ENCODE results near the gene YARS1.
A peak's percentile ranks its signal among the peaks of the same experiment; 100 is the strongest.

The YARS1 gene

GRCh38 chr1:32741059-32741412 is 76.1 kb downstream of the YARS1 start:
- Histone ChIP-seq H3K9me3 (replicated peaks; ENCODE audit: insufficient read depth, low read length) (no peaks in the 10 kb centered on the region), H3K9me2 (replicated peaks; ENCODE audit: insufficient read depth, low read length) (no peaks in the 10 kb centered on the region), H4K20me1 (ENCODE audit: insufficient read depth, low read length) (no peaks in the 10 kb centered on the region), H3K27me3 (replicated peaks; ENCODE audit: insufficient read depth, low read length) (no peaks in the 10 kb centered on the region), H3K27ac (ENCODE audit: low read length) (no peak overlapping the region), H3K9ac (ENCODE audit: low read length) (peak overlapping the region; percentile 62; the same call in 1 of the 2 replicates), H3K36me3 (replicated peaks; ENCODE audit: insufficient read depth, low read length) (no peaks in the 10 kb centered on the region), H3K4me2 (ENCODE audit: low read depth, low read length) (peak overlapping the region; percentile 58), H2AFZ (ENCODE audit: low read length) (peak overlapping the region; percentile 68), H3K79me2 (ENCODE audit: low read length) (peaks cover 10% of the 10 kb centered on the region), H3F3A (ENCODE audit: insufficient read depth, low read length) (peaks cover 4% of the 10 kb centered on the region; the same call in 1 of the 2 replicates), H3K4me3 (ENCODE audit: low read length) (peak overlapping the region; percentile 77), H3K4me1 (ENCODE audit: low read length) (peaks cover 3% of the 10 kb centered on the region; the same call in 1 of the 2 replicates)
- TF ChIP-seq EZH2phosphoT487 (IDR thresholded peaks at IDR 0.05; ENCODE audit: low read length) (no peak), CTCF (IDR thresholded peaks at IDR 0.05; ENCODE audit: low read length) (no peak), EZH2 (optimal IDR thresholded peaks at IDR 0.05; ENCODE audit: low read depth, low read length) (no peak)
- DNase-seq, result no peak

GRCh38 chr1:32736812-32737791 is 80.1 kb downstream of the YARS1 start:
- Histone ChIP-seq H3K79me2 (ENCODE audit: low read length) (peaks cover 2% of the 10 kb centered on the region), H3K27ac (ENCODE audit: low read length) (no peak overlapping the region), H3F3A (ENCODE audit: insufficient read depth, low read length) (no peaks in the 10 kb centered on the region), H3K4me2 (ENCODE audit: low read depth, low read length) (no peak overlapping the region), H3K27me3 (replicated peaks; ENCODE audit: insufficient read depth, low read length) (no peaks in the 10 kb centered on the region), H3K4me3 (ENCODE audit: low read length) (no peak overlapping the region), H2AFZ (ENCODE audit: low read length) (no peak overlapping the region), H3K4me1 (ENCODE audit: low read length) (no peaks in the 10 kb centered on the region; the same call in 1 of the 2 replicates), H3K36me3 (replicated peaks; ENCODE audit: insufficient read depth, low read length) (no peaks in the 10 kb centered on the region), H3K9me3 (replicated peaks; ENCODE audit: insufficient read depth, low read length) (no peaks in the 10 kb centered on the region), H3K9ac (ENCODE audit: low read length) (no peak overlapping the region), H4K20me1 (ENCODE audit: insufficient read depth, low read length) (no peaks in the 10 kb centered on the region), H3K9me2 (replicated peaks; ENCODE audit: insufficient read depth, low read length) (no peaks in the 10 kb centered on the region)
- DNase-seq, result no peak
- TF ChIP-seq CTCF (IDR thresholded peaks at IDR 0.05; ENCODE audit: low read length) (no peak), EZH2 (optimal IDR thresholded peaks at IDR 0.05; ENCODE audit: low read depth, low read length) (no peak), EZH2phosphoT487 (IDR thresholded peaks at IDR 0.05; ENCODE audit: low read length) (no peak)

GRCh38 chr1:32733582-32734321 is 83.4 kb downstream of the YARS1 start:
- Histone ChIP-seq H3F3A (ENCODE audit: insufficient read depth, low read length) (no peaks in the 10 kb centered on the region), H3K9ac (ENCODE audit: low read length) (no peak overlapping the region), H3K4me2 (ENCODE audit: low read depth, low read length) (no peak overlapping the region)

More at GRCh38 chr1:32733582-32734321, 83.4 kb downstream of the YARS1 start:
- TF ChIP-seq EZH2 (optimal IDR thresholded peaks at IDR 0.05; ENCODE audit: low read depth, low read length) (no peak), CTCF (IDR thresholded peaks at IDR 0.05; ENCODE audit: low read length) (no peak), EZH2phosphoT487 (IDR thresholded peaks at IDR 0.05; ENCODE audit: low read length) (no peak)
- Histone ChIP-seq H3K27me3 (replicated peaks; ENCODE audit: insufficient read depth, low read length) (no peaks in the 10 kb centered on the region), H3K36me3 (replicated peaks; ENCODE audit: insufficient read depth, low read length) (no peaks in the 10 kb centered on the region), H2AFZ (ENCODE audit: low read length) (no peak overlapping the region), H3K9me3 (replicated peaks; ENCODE audit: insufficient read depth, low read length) (no peaks in the 10 kb centered on the region), H3K4me3 (ENCODE audit: low read length) (no peak overlapping the region), H3K79me2 (ENCODE audit: low read length) (no peaks in the 10 kb centered on the region), H4K20me1 (ENCODE audit: insufficient read depth, low read length) (no peaks in the 10 kb centered on the region), H3K4me1 (ENCODE audit: low read length) (no peaks in the 10 kb centered on the region), H3K27ac (ENCODE audit: low read length) (no peak overlapping the region), H3K9me2 (replicated peaks; ENCODE audit: insufficient read depth, low read length) (no peaks in the 10 kb centered on the region)
- no peak for DNase-seq
